Measurements from ENCODE around the gene MAP3K7.

GRCh38 chr6:90611543-90612312 lies 24.9 kb upstream of the MAP3K7 start:
- TF ChIP-seq SUZ12 (IDR thresholded peaks at IDR 0.05; ENCODE audit: extremely low read depth, insufficient read depth, insufficient read length) (no peak), YY1 (IDR thresholded peaks at IDR 0.05; ENCODE audit: insufficient read depth, insufficient read length) (no peak)
